Activated CD4-positive, alpha-beta T cell treated with anti-CD3 and anti-CD28 coated beads, Interleukin-10, Interleukin-2, amounts not matched to agents 100 ng/mL and 50 ng/mL, durations not matched to agents 16 hours and 8 hours (primary cell): ENCODE results near the gene ASS1.
"Not testable (repeated sequence)": the region's sequence is repeated elsewhere in the genome, so short reads cannot be mapped to it uniquely, and the experiment has no call there.

ENCODE experiments used
- DNase-seq: peaks from one replicate; pipeline ENCODE4 v3.0.0-alpha.2; 2020

The ASS1 gene

DNA sequence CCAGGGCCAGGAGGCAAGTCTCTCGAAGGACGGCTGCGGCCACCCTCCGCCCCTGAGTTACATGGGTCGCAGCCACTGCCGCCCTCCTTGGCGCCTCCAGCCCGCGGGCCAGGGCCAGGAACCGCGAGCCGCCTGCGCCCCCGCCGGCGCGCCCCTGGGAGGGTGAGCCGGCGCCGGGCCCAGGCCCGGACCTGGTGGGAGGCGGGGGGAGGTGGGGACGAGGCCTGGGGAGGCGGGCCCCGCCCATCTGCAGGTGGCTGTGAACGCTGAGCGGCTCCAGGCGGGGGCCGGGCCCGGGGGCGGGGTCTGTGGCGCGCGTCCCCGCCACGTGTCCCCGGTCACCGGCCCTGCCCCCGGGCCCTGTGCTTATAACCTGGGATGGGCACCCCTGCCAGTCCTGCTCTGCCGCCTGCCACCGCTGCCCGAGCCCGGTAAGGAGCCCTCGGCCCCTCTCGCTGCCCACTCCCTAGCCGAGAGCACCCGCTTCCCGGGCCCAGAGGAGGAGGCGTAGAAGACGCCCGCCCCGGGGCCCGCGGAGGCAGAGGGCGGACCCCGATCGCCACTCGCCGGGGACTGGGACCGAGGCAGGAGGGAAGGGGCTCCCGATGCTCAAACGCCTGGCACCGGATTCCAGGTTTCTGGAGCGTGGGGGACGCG, at the start of gene ASS1:
TSS of gene ASS1 (plus strand) at position 397 of the 657 bp plus-strand sequence. CDS start 7,268 bp downstream, outside the sequence.
- DNase-seq = peak; percentile 51

DNA sequence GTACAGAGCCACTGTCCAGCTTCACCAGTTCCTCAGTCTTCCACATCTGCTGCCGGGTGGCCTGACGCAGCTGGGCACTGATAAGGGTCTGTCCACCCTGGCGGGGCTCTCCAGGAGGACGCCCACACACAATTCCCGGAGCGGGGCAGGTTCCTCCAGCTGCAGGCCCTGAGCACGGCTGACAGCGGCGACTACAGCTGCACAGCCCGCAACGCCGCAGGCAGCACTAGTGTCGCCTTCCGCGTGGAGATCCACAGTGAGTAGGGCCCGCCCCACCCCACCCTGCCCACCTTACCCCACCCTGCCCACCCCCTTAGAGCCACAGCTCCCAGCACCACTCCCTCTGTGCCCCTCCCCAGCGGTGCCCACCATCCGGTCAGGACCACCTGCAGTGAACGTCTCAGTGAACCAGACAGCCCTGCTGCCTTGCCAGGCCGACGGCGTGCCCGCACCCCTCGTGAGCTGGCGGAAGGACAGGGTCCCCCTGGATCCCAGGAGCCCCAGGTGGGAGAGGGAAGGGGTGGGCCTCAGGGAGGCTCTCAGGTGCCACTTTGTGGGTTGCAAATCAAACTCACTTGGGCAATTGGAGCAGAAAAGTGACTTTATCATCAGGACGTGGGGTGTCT, 48.8 kb upstream of the ASS1 start:
- no peak for DNase-seq

DNA sequence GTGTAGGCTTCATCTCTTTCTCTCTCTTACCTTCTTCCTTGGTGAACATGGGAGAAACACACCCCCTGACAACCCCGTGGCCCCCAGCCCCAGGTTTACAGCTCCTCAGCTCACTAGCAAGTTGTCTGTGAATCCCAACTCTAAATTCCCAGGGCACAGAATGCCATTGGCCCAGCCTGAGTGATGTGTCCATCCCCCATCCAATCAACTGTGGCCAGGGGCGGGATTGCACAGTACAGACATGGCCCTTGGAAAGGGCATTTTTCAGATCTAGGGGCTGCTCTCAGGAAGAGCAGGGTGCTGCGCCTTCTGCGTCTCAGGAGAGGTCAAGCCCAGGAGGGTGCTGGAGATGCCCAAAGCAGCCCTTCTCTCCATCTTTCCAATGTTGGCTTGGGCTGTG, 48.2 kb upstream of the ASS1 start:
- DNase-seq = peak; percentile 3

DNA sequence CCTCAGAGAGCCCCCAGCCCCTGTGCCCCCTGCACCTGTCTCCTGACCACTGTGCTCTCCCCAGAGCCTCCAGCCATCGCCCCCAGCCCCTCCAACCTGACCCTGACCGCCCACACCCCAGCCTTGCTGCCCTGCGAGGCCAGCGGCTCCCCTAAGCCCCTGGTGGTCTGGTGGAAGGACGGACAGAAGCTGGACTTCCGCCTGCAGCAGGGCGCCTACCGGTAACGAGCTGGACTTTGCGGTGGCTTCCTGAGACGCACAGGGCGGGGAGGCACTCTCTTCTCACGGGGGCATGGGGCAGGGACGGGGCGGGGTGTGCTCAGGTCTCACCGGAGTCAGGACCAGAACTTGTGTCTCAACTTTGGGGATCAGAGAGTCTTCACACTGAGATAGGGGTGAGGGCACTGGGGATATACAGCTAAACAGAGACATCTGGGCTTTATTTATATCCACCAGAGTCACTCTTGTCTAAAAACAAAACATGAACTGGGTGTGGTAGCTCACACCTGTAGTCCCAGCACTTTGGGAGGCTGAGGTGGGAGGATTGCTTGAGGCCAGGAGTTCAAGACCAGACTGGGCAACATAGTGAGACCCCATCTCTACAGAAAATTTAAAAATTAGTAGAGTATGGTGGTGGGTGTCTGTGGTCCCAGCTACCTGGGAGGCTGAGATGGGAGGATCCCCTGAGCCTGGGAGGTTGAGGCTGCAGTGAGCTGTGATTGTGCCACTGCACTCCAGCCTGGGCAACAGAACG, 46.1 kb upstream of the ASS1 start:
- no peak for DNase-seq

DNA sequence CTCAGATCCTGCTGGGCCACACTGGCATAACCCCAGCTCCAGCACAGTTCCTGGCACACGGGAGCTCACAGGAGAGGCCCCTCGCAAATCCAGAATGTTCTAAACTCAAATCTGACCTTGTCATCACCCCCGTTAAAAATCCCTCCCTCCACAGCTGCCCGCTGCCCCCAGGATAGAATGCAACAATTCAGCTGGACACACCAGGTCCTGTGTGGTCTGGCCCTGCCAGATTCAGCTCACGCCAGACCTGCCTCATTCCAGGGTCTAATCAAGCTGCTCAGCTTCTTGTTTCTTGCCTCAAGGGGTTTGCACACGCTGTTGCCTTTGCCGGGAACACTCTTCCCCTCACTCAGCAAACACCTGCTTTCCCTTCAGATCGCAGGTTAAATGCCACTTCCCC, 45.0 kb upstream of the ASS1 start:
- no peak for DNase-seq

DNA sequence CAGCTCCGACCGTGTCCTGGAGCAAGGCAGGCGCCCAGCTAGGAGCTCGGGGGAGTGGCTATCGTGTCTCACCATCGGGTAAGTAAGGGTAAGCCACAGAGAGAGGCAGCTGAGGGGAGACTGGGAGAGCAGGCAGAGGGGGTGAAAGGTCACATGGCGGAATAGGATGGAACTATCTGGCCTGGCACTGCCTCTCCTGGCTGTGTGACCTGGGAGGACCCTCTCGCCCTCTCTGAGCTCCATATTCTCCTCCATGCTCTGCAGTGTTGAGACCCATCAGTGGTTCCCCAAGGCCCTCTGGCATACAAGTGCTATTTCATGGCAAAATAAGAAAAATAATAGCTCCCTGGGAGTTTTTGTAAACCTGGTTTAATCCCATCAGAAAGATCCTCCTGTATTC, 43.9 kb upstream of the ASS1 start:
- no peak for DNase-seq

DNA sequence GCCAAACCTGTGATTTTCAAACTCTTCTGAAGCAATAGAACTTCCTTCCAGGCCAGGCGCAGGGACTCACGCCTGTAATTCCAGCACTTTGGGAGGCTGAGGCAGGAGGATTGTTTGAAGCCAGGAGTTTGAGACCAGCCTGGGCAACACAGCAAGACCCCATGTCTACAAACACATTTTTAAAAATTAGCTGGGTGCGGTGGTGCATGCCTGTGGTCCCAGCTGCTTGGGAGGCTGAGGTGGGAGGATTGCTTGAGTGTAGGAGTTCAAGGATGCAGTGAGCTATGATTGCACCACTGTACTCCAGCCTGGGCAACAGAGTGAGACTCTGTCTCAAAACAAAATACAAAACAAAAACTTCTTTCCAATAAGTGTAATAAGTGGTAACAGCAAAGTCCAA, 43.0 kb upstream of the ASS1 start:
- DNase-seq = not testable (repeated sequence)

DNA sequence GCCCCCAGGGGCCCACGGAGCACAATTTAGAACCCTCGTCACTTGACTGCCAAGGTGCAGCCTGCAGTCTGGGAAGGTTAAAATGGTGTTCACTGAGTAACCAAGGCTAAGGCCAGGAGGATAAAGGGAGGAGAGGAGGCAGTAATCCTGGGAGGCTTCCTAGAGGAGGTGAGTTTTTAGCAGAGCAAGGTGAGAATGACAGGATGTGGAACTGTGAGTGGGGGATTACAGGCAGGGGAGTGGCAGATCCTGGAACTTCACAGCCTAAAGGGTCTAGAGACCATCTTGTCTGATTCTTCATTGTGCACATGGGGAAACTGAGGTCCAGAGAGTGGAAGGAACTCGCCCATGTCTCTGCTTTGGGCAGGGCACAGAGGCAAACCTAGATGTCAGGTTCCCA, 42.5 kb upstream of the ASS1 start:
- no peak for DNase-seq

DNA sequence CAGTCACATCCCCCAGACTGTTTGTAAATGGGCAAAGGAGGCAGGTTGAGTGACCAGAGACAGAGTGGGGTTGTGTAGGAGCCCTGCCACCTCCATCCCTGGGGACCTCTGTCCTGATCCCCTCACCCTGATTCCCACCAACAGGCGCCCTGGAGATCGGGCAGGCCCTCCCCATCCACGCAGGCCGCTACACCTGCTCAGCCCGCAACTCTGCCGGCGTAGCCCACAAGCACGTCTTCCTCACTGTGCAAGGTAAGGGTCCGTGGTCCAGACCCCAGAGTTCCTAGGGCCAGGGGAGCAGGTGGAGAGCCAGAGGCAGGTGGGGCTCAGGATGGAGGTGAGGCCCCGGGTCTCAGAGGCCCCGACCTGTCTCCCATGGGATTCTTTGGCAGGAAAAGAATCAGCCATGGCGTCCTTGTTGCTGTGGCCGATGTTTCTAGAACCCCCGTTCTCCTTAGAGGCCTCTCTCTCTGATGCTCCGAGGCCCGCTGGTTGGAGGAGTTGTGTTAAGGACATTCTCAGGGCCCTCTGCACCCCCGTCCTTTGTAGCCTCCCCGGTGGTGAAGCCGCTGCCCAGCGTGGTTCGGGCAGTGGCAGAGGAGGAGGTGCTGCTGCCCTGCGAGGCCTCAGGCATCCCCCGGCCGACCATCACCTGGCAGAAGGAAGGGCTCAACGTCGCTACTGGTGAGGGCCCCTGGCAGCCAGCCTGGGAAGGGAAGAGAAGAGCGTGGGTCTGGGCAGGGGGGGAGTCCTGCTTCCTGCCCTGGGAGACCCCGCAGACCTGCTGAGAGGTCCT, 41.9 kb upstream of the ASS1 start:
- DNase-seq = no peak

DNA sequence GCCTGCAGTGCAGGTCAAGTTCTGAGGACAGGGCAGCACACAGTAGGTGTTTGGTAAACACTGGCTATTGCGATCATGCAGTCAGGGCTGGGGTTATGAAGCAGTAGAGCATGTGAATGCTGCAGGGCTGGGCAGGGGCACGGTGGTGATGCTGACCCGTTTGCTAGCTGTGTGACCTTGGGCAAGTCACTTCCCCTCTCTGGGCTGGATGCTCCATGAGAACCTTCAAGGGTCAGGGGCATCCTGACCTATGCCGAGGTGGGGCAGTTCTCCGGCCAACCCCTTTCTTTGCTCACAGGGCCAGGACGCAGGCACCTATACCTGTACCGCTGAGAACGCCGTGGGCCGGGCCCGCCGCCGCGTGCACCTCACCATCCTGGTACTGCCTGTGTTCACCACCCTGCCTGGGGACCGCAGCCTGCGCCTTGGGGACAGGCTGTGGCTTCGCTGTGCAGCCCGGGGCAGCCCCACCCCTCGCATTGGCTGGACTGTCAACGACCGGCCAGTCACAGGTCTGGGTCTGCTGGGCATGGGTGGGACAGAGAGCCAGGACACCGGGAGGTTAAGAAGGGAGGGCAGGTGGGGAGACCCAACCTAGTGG, 39.0 kb upstream of the ASS1 start:
- no peak for DNase-seq

DNA sequence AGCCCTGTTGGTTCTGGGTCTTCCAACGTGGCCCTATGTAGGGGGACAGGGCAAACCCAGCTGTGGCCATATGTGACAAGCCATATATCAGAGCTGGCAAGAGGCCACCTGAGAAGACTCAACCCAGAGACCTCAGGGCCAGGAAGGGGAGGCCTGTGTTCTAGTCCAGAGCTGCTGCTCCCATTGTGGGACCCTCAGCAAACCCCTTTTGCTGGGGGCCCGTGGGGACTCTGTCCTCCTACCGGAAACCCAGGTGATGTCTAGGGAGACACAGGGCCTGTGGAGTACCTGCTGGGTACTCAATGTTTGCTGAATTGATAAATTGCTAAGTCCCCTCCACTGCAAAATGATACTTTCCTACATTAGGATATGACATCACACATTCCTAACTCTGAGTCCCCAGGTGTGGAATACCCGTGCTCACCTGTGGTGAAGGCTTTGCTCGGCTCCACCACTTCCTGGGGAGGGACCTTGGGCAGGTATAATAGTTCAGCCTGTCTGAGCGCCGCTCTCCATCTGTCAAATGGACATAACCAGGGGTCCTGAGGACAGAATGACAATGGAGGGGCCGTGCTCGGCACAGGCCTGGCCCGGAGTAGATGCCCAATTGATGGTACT, 38.4 kb upstream of the ASS1 start:
- no peak for DNase-seq

DNA sequence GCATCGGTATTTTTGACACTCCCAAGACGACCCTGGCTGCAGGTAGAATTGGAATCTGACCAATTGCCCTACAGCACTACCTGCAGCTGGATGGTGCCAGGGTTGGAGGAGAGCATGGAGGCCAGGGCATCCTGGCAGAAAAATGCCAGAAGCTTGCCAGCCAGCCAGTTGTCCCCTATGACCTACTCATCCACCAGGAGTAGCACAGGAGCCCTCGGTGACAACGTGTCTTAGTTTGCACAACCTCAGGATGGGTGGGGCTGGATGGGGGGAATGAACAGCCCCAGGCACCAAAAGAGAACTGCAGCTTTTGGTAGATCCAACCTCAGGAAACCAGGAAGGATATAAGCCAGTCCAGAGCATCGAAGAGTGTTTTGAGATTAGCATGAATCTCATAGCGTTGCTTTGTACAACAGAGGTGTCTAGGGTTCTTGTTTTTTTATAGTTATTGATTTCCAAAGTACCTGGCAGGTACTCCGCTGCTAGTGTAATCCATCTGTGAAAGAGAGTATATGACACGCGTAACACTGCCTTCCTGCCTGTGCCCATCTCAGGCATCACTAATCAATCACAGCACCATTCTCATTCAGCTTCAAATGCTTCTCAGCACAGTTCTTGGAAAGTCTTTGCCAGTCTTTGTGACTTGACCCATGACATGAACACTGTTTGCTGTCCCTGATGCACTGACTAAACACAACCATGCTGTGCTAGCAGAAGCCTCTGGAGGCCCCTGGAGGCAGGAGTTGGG, 36.7 kb upstream of the ASS1 start:
- no peak for DNase-seq

DNA sequence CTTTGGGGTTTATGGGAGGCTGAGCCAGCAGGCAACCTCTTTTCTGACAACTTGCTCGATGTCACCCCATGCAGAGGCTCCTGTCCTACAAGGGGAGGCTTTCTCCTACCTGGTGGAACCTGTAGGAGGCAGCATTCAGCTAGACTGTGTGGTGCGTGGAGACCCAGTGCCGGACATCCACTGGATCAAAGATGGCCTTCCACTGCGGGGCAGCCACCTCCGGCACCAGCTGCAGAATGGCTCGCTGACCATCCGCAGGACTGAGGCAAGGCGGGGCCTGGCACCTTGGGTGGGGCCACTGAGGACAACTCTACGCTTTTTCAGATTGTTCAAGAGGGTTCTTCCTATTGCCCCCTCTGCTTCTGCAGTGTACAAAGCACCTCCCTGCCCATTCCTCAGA, 36.1 kb upstream of the ASS1 start:
- DNase-seq = no peak

DNA sequence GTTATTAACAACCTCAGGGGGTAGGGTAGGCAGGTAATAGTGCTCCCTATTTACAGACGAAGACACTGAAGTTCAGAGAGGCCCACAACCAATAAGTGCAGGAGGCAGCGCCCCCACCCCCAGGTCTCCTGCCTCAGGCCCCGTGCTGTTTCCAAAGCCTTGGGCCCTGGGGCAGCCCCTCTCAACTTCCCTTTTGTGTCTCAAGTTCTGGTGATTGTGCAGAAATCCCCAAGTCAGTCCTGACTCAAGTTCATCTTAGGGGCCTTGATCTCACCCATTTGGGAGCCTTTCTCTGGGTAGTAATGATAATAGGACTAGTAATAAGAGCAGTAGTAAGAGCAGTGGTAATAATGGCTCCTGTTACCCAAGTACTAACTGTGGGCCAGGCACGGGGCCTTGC, 35.5 kb upstream of the ASS1 start:
- no peak for DNase-seq

DNA sequence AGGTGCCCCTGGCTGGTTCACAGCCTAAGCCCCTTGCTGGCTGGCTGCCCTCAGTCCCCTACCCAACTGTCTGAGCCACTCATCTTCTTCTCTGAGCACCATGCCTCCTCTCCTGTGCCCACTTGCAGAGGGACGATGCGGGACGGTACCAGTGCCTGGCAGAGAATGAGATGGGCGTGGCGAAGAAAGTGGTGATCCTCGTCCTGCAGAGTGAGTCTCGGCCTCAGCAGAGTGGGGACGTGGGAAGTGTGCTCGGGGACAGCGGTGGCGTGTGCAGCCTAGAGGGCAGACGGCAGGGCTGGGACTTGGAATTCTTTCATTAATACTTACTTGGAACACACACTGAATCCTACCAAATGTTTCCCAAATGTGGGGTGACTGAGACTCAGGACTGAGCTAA, 34.3 kb upstream of the ASS1 start:
- no peak for DNase-seq

DNA sequence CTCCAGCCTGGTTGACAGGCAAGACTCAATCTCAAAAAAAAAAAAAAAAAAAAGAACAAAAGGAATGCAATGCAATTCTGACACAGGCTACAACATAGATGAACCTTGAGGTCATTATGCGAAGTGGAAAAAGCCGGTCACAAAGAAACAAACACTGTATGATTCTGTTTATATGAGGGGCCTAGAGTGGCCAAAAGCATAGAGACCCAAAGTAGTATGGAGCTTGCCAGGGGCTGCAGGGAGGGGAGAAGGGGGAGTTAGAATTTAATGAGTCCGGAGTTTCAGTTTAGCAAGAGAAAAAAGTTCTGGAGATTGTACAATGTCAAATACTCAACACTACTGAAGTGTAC, 33.2 kb upstream of the ASS1 start:
- no peak for DNase-seq

DNA sequence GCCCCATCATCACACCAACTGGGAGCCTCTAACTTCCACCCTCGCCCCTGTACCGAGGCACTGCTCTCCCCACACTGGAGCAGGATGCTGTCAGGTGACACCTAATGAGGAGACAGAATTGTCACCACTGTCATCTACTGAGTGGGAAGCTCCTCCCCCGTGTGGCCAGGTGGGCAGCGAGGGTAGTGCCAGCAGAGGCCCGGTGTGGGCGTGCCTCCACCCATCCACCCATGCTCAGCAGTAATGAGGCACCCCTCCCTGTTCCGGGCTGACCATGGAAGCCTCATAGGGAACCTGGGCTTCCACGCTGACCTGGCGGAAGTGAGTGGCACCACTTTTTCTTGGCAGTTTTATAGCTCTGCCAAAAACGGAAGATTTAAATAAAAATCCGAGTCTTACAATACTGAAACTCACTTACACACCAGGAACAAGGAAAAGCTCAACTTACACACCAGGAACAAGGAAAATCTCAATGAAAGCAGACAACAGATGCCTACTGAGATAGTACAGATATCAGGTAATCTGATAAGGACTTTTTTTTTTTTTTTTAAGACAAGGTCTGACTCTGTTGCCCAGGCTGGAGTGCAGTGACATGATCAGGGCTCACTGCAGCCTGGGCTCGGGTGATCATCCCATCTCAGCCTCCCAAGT, 30.6 kb upstream of the ASS1 start:
- no peak for DNase-seq

DNA sequence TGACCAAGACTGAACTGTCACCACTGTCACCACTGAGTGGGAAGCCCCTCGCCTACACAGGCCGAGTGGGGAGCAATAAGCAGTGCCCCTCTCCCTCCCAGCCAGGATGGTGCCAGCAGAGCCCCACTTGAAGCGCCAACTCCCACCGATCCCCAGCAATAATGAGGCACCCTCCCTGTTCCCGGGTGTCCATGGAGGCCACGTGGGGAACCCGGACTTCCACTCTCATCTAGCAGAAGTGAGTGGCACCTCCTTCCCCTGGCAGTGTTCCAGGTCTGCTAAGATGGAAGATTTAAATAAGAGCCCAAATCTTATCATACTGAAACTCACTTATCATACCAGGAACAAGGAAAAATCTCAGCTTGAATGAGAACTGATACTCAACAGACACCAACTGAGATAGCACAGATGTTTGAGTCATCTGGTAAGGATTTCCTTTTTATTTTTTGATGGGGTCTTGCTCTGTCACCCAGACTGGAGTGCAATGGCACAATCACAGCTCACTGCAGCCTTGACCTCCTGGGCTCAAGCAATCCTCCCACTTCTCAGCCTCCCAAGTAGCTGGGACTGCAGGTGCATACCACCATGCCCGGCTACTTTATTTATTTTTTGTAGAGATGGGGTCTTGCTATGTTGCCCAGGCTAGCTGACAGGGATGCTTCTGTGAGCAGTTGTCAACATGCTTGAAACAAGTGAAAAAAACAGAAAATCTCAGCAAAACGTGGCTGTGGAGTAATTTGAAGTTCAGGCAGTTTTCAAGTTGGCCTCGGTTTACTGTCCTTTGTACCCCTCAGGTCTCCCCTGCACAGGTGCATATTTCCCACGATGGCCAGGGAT, 29.6 kb upstream of the ASS1 start:
- DNase-seq = no peak

DNA sequence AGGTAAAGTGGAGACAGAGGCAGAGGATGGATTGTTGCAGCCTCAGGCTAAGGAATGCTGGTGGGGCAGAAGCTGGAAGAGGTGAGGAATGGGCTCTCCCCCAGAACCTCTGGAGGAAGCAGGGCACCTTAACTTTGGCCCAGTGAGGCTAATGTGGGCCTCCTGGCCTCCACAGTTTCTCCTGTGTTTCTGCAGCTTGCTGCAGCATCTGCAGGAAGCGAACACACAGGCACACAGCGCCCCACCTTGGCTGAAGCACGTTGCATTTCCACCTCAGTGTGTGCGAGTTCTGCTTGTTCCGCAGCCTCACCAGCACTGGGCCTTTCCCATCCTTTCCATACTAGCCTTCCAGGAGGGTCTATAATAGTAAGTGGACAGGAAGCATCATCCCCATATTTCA, 27.2 kb upstream of the ASS1 start:
- DNase-seq = no peak

DNA sequence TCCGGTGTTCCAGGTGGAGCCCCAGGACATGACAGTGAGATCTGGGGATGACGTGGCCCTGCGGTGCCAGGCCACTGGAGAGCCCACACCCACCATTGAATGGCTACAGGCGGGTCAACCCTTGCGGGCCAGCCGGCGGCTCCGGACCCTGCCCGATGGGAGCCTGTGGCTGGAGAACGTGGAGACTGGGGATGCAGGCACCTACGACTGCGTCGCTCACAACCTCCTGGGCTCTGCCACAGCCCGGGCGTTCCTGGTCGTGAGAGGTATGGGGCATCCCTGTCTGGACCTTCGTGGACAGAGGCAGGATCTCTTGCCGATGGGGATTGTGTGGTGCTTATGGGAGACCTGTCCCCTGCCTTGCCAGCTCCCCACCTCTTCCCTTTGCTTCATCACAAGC, 26.0 kb upstream of the ASS1 start:
- no peak for DNase-seq
